Body of pancreas (tissue), 4 donors: Measurements from ENCODE around the gene CEP135. TPM values are rescaled to one million over a fixed set of nuclear protein-coding genes. Genes with fewer than 3 reads are reported as not detected.

Experiments
- ATAC-seq: fragments of 150-250 bp; one replicate; pipeline ENCODE4 v1.9.1; 2016
- DNase-seq, 4 donors: peaks; one replicate each; pipeline ENCODE4 v3.0.0-alpha.2; 2019
- H3K27ac ChIP-seq, 4 donors: fragments of 200-600 bp; sonication (generic); 1 replicate in 3 of 4; 2 replicates in 1 of 4; pipeline versions ENCODE4 v1.5.1 to v1.6.1; 2016 to 2019; ENCODE audit warnings: mild to moderate bottlenecking in 1 of 4, mixed read lengths in 1 of 4, moderate library complexity in 1 of 4
- H3K27me3 ChIP-seq, 2 donors: fragments of 200-600 bp; sonication (generic); one replicate each; pipeline ENCODE4 v1.6.0; 2016; ENCODE audit warnings: mild to moderate bottlenecking in 1 of 2
- H3K36me3 ChIP-seq, 2 donors: fragments of 200-600 bp; sonication (generic); replicated peaks in 1 of 2; 2 replicates each; pipeline ENCODE4 v1.5.1; 2016; ENCODE audit warnings: low read depth in 2 of 2; ENCODE audit not compliant: insufficient read depth in 1 of 2
- H3K4me1 ChIP-seq: fragments of 200-600 bp; sonication (generic); one replicate; pipeline ENCODE4 v1.6.0; 2016
- H3K4me3 ChIP-seq, 2 donors: fragments of 200-600 bp; sonication (generic); 1 replicate in 1 of 2; 2 replicates in 1 of 2; pipeline ENCODE4 v1.5.1; 2016 to 2019
- H3K9me3 ChIP-seq, 3 donors: fragments of 200-600 bp; sonication (generic); 1 replicate in 2 of 3; 2 replicates in 1 of 3; pipeline ENCODE4 v1.5.1; 2016
- CTCF ChIP-seq, 7 experiments: fragments of 450-650 bp in 4 of 7; fragments of 200-600 bp in 3 of 7; sonication (generic) in 3 of 7; IDR thresholded peaks; one replicate each; pipeline ENCODE4 v1.5.1; 2016 to 2019; ENCODE audit warnings: antibody characterized with exemption in 7 of 7
- POLR2A ChIP-seq, 3 donors: fragments of 450-650 bp; IDR thresholded peaks; one replicate each; pipeline ENCODE4 v1.6.1; 2016; ENCODE audit warnings: antibody characterized with exemption in 3 of 3, mild to moderate bottlenecking in 2 of 3
- WGBS, 2 donors: methylation state at CpG; one replicate each; pipeline ENCODE4 v1.1.5; 2017; 5-methylcytosine and 5-hydroxymethylcytosine counted together
- intact Hi-C: fragments of 100-400 bp; cut with DNase I; formaldehyde crosslinking; loops from one replicate; pipeline ENCODE4 v1.15.1; 2023
- total RNA-seq, 2 donors: library from RNA; depleted of rRNA; stranded (reverse); fragments of >200 nt; gene quantifications; one replicate each; pipeline ENCODE4 v1.1.0, GENCODE V29; 2016

The CEP135 gene
- total RNA-seq, 2 donors from 2014 or later, result 7.5 to 8.9 TPM

- H3K9me3 ChIP-seq, result no peaks in the 10 kb centered on the region
- H3K36me3 ChIP-seq, result no peaks in the 10 kb centered on the region
- no peak overlapping the region for H3K27ac ChIP-seq
- no peak overlapping the region for H3K4me3 ChIP-seq
- no peaks in the 10 kb centered on the region for H3K27me3 ChIP-seq
- no peak for ATAC-seq
- intact Hi-C loops, result no loop called here
- DNase-seq, result no peak
- WGBS, 2 donors, result 84 to 91% methylated on average over 2 of the region's 2 CpGs
- no peak for TF ChIP-seq POLR2A (IDR thresholded peaks at IDR 0.05)
- no peak for TF ChIP-seq CTCF (IDR thresholded peaks at IDR 0.05)
- H3K4me1 ChIP-seq, result no peaks in the 10 kb centered on the region
Measured at GRCh38 chr4:55973650-55974049, 24.9 kb downstream of the CEP135 start.

GRCh38 chr4:55977811-55978210, 29.1 kb downstream of the CEP135 start:
- WGBS, 2 donors, result 94 to 96% methylated on average over 4 of the region's 4 CpGs
- no peak for TF ChIP-seq CTCF (IDR thresholded peaks at IDR 0.05)
- TF ChIP-seq POLR2A (IDR thresholded peaks at IDR 0.05), result no peak
- H3K36me3 ChIP-seq, result no peaks in the 10 kb centered on the region
- no peaks in the 10 kb centered on the region for H3K9me3 ChIP-seq
- no peak overlapping the region for H3K27ac ChIP-seq
- H3K27me3 ChIP-seq, result no peaks in the 10 kb centered on the region
- no peaks in the 10 kb centered on the region for H3K4me1 ChIP-seq
- H3K4me3 ChIP-seq, result no peak overlapping the region
- intact Hi-C loops, result no loop called here
- ATAC-seq, result no peak
- no peak for DNase-seq

- Histone ChIP-seq H3K4me3 (no peak overlapping the region), H3K27me3 (no peaks in the 10 kb centered on the region), H3K4me1 (no peaks in the 10 kb centered on the region), H3K9me3 (no peaks in the 10 kb centered on the region), H3K36me3 (no peaks in the 10 kb centered on the region), H3K27ac (no peak overlapping the region)
- ATAC-seq, result no peak
- WGBS, 2 donors, result 75 to 85% methylated on average over 3 of the region's 3 CpGs
- TF ChIP-seq CTCF (IDR thresholded peaks at IDR 0.05) (no peak), POLR2A (IDR thresholded peaks at IDR 0.05) (no peak)
- intact Hi-C loops, result no loop called here
- no peak for DNase-seq
Measured at GRCh38 chr4:55979562-55979961, 30.8 kb downstream of the CEP135 start.

- H3K27ac ChIP-seq, result no peak overlapping the region
- 80 to 93% methylated on average over 3 of the region's 3 CpGs for WGBS, 2 donors
- H3K4me1 ChIP-seq, result no peaks in the 10 kb centered on the region
- no peak for DNase-seq
- no peaks in the 10 kb centered on the region for H3K9me3 ChIP-seq
- H3K36me3 ChIP-seq, result no peaks in the 10 kb centered on the region
- intact Hi-C loops, result no loop called here
- ATAC-seq, result no peak
- no peak overlapping the region for H3K4me3 ChIP-seq
- TF ChIP-seq CTCF (IDR thresholded peaks at IDR 0.05) (no peak), POLR2A (IDR thresholded peaks at IDR 0.05) (no peak)
- no peaks in the 10 kb centered on the region for H3K27me3 ChIP-seq
Measured at GRCh38 chr4:55980725-55981124, 32.0 kb downstream of the CEP135 start.

- no peak for TF ChIP-seq POLR2A (IDR thresholded peaks at IDR 0.05)
- no peak for TF ChIP-seq CTCF (IDR thresholded peaks at IDR 0.05)
- ATAC-seq (no peak), DNase-seq (no peak)
- no peaks in the 10 kb centered on the region for H3K4me1 ChIP-seq
- no peaks in the 10 kb centered on the region for H3K27me3 ChIP-seq
- intact Hi-C loops, result no loop called here
- H3K9me3 ChIP-seq, result no peaks in the 10 kb centered on the region
- H3K27ac ChIP-seq, result no peak overlapping the region
- H3K4me3 ChIP-seq, result no peak overlapping the region
- H3K36me3 ChIP-seq, result peaks cover 0 to 2% of the 10 kb centered on the region in 2 donors
Measured at GRCh38 chr4:55982976-55983375, 34.2 kb downstream of the CEP135 start.
